ENCODE measurements around the gene VPS37D. TPM values are rescaled to one million over a fixed set of nuclear protein-coding genes. Genes with fewer than 3 reads are reported as not detected.
A peak's percentile ranks its signal among the peaks of the same experiment; 100 is the strongest.

VPS37D gene
- total and polyA plus RNA-seq, 8 donors: 0.55 to 2.4 (median 2.2) TPM; not detected in 4

- Histone ChIP-seq H3K9me3 (no peaks in the 10 kb centered on the region), H3K27ac (peak within 1 kb of the TSS; percentile 79 to 92 (median 89)), H3K4me1 (peaks cover 22 to 65% (median 55%) of the 10 kb centered on the region in 4 donors), H3K36me3 (peaks cover 11 to 39% (median 27%) of the 10 kb centered on the region in 4 donors), H3K4me3 (peak within 1 kb of the TSS; percentile 85 to 100 (median 96)), H3K27me3 (no peaks in the 10 kb centered on the region)
- WGBS, 5 donors: 0 to 1% (median 1%) methylated on average over 41 to 68 of the region's 68 CpGs
- peak; percentile 98 to 99 for DNase-seq
- intact Hi-C loops (cut with DNase I; ENCODE audit: low total_unique reads): no loop called here
- TF ChIP-seq POLR2AphosphoS5 (IDR thresholded peaks at IDR 0.05) (peak; percentile 64 to 85 (median 73)), POLR2A (IDR thresholded peaks at IDR 0.05) (peak in 2 of 4 donors; percentile 18 to 21), EP300 (IDR thresholded peaks at IDR 0.05) (no peak)
- TF ChIP-seq, protein P1, sequence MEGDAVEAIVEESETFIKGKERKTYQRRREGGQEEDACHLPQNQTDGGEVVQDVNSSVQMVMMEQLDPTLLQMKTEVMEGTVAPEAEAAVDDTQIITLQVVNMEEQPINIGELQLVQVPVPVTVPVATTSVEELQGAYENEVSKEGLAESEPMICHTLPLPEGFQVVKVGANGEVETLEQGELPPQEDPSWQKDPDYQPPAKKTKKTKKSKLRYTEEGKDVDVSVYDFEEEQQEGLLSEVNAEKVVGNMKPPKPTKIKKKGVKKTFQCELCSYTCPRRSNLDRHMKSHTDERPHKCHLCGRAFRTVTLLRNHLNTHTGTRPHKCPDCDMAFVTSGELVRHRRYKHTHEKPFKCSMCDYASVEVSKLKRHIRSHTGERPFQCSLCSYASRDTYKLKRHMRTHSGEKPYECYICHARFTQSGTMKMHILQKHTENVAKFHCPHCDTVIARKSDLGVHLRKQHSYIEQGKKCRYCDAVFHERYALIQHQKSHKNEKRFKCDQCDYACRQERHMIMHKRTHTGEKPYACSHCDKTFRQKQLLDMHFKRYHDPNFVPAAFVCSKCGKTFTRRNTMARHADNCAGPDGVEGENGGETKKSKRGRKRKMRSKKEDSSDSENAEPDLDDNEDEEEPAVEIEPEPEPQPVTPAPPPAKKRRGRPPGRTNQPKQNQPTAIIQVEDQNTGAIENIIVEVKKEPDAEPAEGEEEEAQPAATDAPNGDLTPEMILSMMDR (IDR thresholded peaks at IDR 0.05): peak in 1 of 7 experiments; percentile 16
Observed at GRCh38 chr7:73683056-73683787, 15.6 kb downstream of the VPS37D start, which contains the start of the genes BUD23 and DNAJC30. Gene BUD23, plus strand, starts transcription at chr7:73683597. Its CDS starts 29 bp downstream, at chr7:73683626. Gene DNAJC30, minus strand, starts transcription at chr7:73683453. Its CDS starts 30 bp downstream, at chr7:73683423.

- DNase-seq: peak in 1 of 2 donors; percentile 52
- Histone ChIP-seq H3K4me1 (peaks cover 22 to 61% (median 53%) of the 10 kb centered on the region in 4 donors), H3K4me3 (peak overlapping the region; percentile 85 to 100 (median 96)), H3K27ac (peak overlapping the region; percentile 64 to 92 (median 89)), H3K36me3 (peaks cover 15 to 39% (median 28%) of the 10 kb centered on the region in 4 donors), H3K27me3 (no peaks in the 10 kb centered on the region), H3K9me3 (no peaks in the 10 kb centered on the region)
- TF ChIP-seq, protein P1 (IDR thresholded peaks at IDR 0.05): no peak
- no peak for TF ChIP-seq POLR2AphosphoS5 (IDR thresholded peaks at IDR 0.05)
- intact Hi-C loops (cut with DNase I; ENCODE audit: low total_unique reads): no loop called here
- 23 to 26% (median 25%) methylated on average over 57 to 58 of the region's 58 CpGs for WGBS, 5 donors
Observed at GRCh38 chr7:73683788-73684693, 16.4 kb downstream of the VPS37D start.

DNA sequence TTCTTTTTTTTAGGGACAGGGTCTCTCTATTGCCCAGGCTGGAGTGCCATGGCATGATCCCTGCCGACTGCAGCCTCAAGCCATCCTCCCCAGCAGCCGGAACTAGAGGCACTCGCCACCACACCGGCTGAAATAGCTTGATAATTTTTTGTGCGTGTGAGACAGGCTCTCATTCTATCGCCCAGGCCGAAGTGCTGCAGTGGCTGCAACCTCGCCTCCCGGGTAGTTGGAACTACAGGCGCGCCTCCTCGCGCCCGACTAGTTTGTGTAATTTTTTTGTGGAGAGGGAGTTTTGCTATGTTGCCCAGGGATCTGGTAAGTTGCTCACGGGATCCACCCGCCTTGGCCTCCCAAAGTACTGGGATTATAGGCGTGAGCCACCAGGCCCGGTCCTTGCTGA, 17.7 kb downstream of the VPS37D start:
- intact Hi-C loops (cut with DNase I; ENCODE audit: low total_unique reads): no loop called here
- no peaks in the 10 kb centered on the region for H3K27me3 ChIP-seq
- TF ChIP-seq POLR2A (IDR thresholded peaks at IDR 0.05): no peak
- TF ChIP-seq, protein P1 (IDR thresholded peaks at IDR 0.05): no peak
- no peak for TF ChIP-seq POLR2AphosphoS5 (IDR thresholded peaks at IDR 0.05)
- TF ChIP-seq EP300 (IDR thresholded peaks at IDR 0.05): no peak
- peaks cover 15 to 43% (median 38%) of the 10 kb centered on the region in 4 donors for H3K36me3 ChIP-seq
- H3K27ac ChIP-seq: no peak overlapping the region
- no peak overlapping the region for H3K4me3 ChIP-seq
- H3K9me3 ChIP-seq: no peaks in the 10 kb centered on the region
- H3K4me1 ChIP-seq: peaks cover 22 to 48% (median 42%) of the 10 kb centered on the region in 4 donors
- WGBS, 5 donors: 96 to 98% (median 96%) methylated on average over 18 of the region's 18 CpGs
- no peak for DNase-seq

DNA sequence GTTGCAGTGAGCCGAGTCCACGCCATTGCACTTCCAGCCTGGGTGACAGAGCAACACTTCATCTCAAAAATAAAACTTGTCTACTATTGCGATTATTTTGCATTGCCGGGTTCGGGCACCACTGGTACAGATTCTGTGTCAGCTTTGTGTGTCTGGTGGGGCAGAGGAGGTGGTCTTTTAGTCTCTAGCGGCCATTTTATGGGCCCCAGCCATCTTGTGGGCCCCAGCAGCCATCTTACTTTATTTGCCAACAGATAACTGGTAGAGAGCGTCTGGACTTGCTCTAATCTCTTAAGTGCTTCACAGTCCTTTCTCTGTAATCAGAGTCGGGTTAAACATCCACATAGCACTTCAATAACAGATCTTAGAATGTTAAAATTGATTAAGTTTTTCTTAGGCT, 20.7 kb downstream of the VPS37D start:
- Histone ChIP-seq H3K27ac (no peak overlapping the region), H3K27me3 (no peaks in the 10 kb centered on the region), H3K36me3 (peaks cover 34 to 73% (median 68%) of the 10 kb centered on the region in 4 donors), H3K4me3 (no peak overlapping the region), H3K4me1 (peaks cover 4 to 22% (median 16%) of the 10 kb centered on the region in 4 donors), H3K9me3 (no peaks in the 10 kb centered on the region)
- no peak for DNase-seq
- intact Hi-C loops (cut with DNase I; ENCODE audit: low total_unique reads): no loop called here
- 92 to 95% (median 94%) methylated on average over 8 of the region's 8 CpGs for WGBS, 5 donors
- TF ChIP-seq, protein P1 (IDR thresholded peaks at IDR 0.05): no peak
- TF ChIP-seq POLR2AphosphoS5 (IDR thresholded peaks at IDR 0.05) (no peak), POLR2A (IDR thresholded peaks at IDR 0.05) (no peak), EP300 (IDR thresholded peaks at IDR 0.05) (no peak)

Data from stomach (tissue), 9 donors.